Right ventricle myocardium inferior (tissue), 1 donor: ENCODE results near the gene SYCE3. TPM values are rescaled to one million over a fixed set of nuclear protein-coding genes. Genes with fewer than 3 reads are reported as not detected.
A peak's percentile ranks its signal among the peaks of the same experiment; 100 is the strongest.

Source experiments
- ATAC-seq: fragments of 200-7000 bp; cut with Tn5 transposase; one replicate; pipeline ENCODE4 v1.9.1; 2020; ENCODE audit warnings: mild to moderate bottlenecking, moderate library complexity
- DNase-seq: peaks from one replicate; pipeline ENCODE4 v3.0.0; 2021; ENCODE audit errors: missing footprints
- intact Hi-C: fragments of 100-400 bp; cut with DNase I; formaldehyde crosslinking; loops from one replicate; pipeline ENCODE4 v1.11.0; 2022
- total RNA-seq: library from RNA; stranded (reverse); fragmentation: NEBNext Ultra II Directional; extraction: Animal tissue kit (Norgen Biotek cat#: 25700); gene quantifications from one replicate; pipeline ENCODE4 v1.2.1, GENCODE V29; 2021
- donor health status: DM: no; HTN: yes; CAD: no; lungs with severe emphysema.

SYCE3 gene
- total RNA-seq, 1 donor from 2014 or later = not detected

DNA sequence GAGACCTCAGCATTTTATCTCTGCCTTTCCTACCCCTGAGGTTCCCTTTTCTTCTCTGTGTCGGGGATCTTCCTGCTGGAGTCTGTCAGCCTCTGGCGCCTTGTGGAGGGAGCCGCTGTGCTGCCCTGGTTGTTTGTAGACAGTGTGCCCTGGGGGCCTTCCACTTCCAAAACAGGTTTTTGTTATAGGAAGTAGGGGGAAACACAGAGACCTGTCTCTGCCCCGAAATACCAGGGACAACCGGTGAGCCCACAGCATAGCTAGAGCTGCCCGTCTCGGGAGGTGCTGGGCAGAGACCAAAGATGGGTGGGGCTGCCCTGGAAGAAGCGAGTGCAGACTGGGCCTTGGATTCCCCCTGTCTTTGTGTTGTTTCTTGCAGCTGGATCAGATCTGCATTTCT is 46.7 kb downstream of the SYCE3 start:
- no peak for DNase-seq
- intact Hi-C loops = no loop called here
- ATAC-seq = no peak

GRCh38 chr22:50513175-50513574 is 49.5 kb downstream of the SYCE3 start:
- ATAC-seq (no peak), DNase-seq (peak; percentile 33)
- intact Hi-C loops = no loop called here

DNA sequence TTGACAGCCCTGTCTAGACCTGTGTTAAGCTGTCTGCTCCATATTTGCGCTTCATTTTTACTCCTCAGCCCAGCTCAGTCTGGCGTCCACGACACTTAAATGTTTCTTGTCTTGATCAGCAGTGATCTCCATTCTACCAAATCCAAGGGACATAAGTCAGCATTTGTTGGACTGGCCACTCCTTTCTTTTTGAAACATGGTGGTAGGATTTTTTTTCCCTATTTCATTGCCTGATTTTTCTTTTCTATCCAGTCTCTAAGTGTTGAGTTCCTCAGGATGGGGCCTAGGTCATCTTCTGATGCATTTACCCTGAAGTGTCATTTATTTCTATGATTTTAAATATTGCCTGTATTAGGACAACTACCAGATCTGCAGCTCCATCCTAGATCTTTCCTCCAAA is 53.8 kb downstream of the SYCE3 start:
- intact Hi-C loops = loop anchor here (5.0 kb wide), 2 partner anchors 73 to 257 kb away; partner anchors contain the start of genes CHKB and HDAC10

DNA sequence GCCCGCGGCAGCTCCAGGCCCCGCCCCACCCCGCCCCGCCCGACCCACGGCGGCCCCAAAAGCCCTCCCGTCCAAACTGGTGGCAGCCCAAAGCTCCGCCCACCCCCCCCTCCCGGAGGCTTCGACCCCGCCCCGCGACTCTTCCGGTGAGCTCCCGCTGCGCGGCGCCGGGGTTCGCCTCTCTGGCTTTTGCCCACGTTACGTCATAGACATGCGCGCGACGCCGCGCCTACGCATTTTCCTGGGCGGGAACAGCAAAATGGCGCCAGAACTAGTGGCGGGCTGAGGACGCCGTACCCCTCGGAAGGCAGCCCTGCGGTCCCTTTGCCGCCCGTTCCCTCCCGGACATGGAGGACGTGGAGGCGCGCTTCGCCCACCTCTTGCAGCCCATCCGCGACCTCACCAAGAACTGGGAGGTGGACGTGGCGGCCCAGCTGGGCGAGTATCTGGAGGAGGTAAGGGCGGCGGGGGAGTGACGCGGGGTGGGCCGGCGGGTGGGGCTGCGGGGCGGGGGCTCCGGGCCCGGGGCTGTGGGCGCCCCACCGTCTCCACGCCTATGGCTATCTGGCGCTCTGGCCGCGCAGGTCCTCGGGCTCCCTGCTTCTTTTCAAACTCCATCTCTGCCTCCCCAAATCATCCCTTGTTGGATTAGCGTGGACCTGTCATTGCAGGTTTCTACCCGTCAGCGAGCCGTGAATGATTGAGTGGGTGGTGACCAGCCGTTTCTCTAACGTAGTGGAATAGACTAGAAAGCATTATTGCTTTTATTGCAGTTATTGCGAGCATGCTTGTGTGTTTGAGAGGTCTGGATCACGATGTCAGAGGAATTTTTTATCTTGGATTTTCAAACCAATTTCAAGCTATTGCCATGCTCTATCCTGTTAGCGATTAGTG is 54.5 kb downstream of the SYCE3 start, which contains the start of gene NCAPH2:
TSS of gene NCAPH2 (plus strand) at position 234 of the 894 bp plus-strand sequence. CDS start at position 348, 114 bp downstream.
- ATAC-seq = peak; percentile 79
- intact Hi-C loops = loop anchor here (5.0 kb wide), 2 partner anchors 74 to 256 kb away; partner anchors contain the start of genes CHKB and HDAC10
- DNase-seq = peak; percentile 99

More for the DNA sequence above, 53.8 kb downstream of the SYCE3 start:
- DNase-seq (no peak), ATAC-seq (no peak)

- intact Hi-C loops = loop anchor here (5.0 kb wide), 2 partner anchors 75 to 255 kb away; partner anchors contain the start of genes CHKB and HDAC10
- peak; percentile 87 for ATAC-seq
- DNase-seq = peak; percentile 95
Measured at GRCh38 chr22:50507421-50507990, 55.2 kb downstream of the SYCE3 start, which contains the start of gene LMF2. TSS of gene LMF2 (minus strand) at chr22:50507702. CDS start at chr22:50507675, 27 bp downstream.

DNA sequence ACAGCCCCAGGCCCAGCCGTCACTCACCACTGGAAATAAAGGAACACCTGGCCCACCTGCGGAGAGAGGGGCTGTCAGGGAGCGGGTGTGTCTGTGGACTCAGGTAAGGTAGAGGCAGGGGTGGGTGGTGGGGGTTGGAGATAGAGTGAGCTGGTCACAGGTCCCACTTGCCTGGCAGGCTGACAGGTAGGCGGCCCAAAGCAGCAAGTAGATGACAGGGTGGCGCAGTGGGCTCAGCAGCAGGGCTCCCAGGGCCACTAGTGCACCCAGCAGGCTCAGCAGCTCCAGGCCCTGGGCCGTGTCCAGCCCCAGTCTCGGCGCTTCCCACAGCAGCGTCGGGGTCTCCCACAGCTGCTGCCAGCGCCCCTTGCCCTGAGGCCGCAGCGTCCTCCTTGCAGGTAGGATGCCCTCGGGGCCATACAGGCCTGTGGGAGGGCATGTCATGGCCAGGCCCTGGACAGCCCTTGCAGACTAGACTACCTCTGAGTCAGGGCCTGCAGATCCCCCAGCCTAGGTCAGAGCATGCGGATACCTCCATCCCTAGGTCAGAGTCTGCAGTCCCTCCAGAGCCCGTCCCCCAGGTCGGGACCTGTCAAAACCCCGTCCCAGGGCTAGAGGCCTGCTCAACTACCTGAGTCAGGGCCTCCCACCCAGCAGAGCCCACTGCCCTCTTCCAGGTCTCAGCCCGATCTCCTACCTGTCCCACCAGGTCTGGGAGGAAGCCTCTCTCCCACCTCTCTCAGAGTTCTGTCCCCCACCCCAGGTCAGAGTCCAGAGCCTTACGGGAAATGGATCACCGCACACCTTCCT is 55.9 kb downstream of the SYCE3 start:
- ATAC-seq = peak; percentile 8
- DNase-seq = peak; percentile 77

GRCh38 chr22:50505776-50506610 is 56.7 kb downstream of the SYCE3 start:
- no peak for ATAC-seq
- intact Hi-C loops = loop anchor here (5.0 kb wide), 2 partner anchors 76 to 254 kb away; partner anchors contain the start of genes CHKB and HDAC10
- DNase-seq = peak; percentile 60

More for the DNA sequence above, 55.9 kb downstream of the SYCE3 start:
- intact Hi-C loops = loop anchor here (5.0 kb wide), 2 partner anchors 75 to 255 kb away; partner anchors contain the start of genes CHKB and HDAC10

- ATAC-seq (no peak), DNase-seq (peak; percentile 64)
- intact Hi-C loops = loop anchor here (5.0 kb wide), 2 partner anchors 77 to 253 kb away; partner anchors contain the start of genes CHKB and HDAC10
Measured at GRCh38 chr22:50505276-50505775, 57.4 kb downstream of the SYCE3 start.

DNA sequence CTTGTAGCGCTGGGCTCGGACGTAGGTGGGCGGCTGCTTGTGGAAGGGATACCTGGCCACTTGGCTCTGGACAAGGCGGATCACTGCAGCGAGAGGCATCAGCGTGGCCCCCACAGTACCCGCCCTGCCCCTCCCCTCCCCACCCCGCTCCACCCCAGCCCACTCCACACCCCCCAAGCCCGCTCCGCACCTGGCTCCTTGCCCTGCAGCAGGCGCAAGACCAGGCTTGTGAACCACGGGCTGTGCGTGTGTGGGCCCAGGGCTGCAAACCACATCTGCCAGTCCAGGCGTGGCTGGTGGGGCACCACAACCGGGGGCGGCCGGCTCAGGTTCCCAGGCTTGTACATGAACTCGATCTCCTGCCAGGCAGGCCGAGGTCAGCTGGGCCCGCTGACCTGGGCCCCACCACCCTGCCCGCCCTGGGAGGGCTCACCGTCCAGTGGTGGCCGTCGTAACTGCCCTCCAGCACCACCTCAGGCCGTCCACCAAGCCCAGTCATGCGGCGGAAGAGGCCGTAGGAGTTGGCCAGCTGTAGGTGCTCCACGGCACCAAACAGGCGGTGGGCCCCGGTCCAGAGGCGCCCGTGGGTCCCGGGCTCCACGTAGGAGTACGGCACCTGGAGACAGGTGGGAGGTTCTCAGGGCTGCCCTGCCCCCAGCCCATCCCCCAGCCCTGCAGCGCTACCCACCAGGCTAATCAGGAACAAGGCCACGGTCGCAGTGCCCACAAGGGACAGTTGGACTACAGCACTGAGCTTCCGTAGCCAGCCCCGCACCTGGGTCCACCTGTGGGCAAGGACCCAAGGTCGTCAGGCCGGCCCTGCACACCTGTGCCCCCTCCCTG is 58.1 kb downstream of the SYCE3 start:
- no peak for ATAC-seq
- intact Hi-C loops = loop anchor here (5.0 kb wide), 2 partner anchors 78 to 252 kb away; partner anchors contain the start of genes CHKB and HDAC10
- DNase-seq = peak; percentile 74

DNA sequence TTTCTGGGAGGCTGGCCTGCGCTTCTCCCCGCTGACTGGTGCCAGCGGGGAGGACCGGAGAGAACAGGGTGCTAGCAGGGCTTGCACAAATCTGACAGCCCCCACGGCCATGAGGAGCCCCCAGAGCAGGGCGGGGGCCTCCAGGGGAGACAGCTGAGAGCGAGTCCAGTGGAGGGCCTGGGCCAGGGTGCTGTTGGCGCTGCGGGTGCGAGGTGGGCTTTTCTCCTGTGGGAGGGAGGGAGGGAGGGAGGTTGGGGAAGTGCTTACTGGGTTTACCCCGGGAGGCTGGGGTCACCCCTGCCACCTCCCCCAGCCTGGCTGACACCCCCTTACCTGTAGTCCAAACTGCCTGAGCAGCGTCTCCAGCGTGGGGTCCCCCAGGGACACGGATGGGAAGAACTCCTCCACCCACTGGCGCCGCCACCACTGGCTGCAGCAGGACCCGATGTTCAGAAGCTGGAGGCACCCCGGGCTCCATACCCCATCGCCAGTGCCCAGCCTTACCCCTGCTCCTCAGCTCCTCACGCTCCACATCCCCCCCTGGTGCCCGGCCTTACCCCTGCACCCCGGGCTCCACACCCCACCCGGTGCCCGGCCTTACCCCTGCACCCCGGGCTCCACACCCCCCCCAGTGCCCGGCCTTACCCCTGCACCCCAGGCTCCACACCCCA is 59.1 kb downstream of the SYCE3 start:
- intact Hi-C loops = no loop called here
- peak; percentile 56 for DNase-seq
- no peak for ATAC-seq

- no peak for ATAC-seq
- peak; percentile 34 for DNase-seq
- intact Hi-C loops = no loop called here
Measured at GRCh38 chr22:50502628-50503474, 59.9 kb downstream of the SYCE3 start.

- no peak for ATAC-seq
- intact Hi-C loops = no loop called here
- DNase-seq = peak; percentile 55
Measured at GRCh38 chr22:50502096-50502495, 60.6 kb downstream of the SYCE3 start.
